ENCODE measurements around the gene DTNB. TPM values are rescaled to one million over a fixed set of nuclear protein-coding genes. Genes with fewer than 3 reads are reported as not detected.
"Not testable (repeated sequence)": the region's sequence is repeated elsewhere in the genome, so short reads cannot be mapped to it uniquely, and the experiment has no call there.

DTNB gene
- total RNA-seq, 1 experiment from 2014 or later: 26.3 TPM

DNA sequence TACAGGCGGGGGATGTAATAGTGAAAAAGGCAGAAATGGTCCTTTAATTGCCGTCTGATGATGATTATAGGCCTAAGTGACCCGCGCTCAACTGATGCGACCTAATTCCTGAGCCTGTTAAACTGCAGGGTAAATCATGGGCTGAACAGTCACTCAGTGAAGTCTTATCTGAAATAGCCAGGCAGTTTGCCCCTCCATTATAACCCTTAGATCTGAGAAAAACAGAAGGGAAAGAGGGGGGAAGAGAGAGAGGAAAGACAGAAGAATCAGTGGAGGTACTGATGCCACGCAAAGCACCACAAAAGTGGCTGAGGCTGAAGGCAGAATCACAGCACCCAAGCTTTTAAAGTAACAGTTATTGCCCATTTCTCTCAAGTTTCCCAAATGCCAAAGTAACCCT, 258.6 kb downstream of the DTNB start:
- Mint-ChIP-seq H3K9me3 (ENCODE audit: unreplicated experiment) (no peaks in the 10 kb centered on the region), H3K4me1 (ENCODE audit: insufficient read depth, unreplicated experiment) (no peaks in the 10 kb centered on the region), H3K4me3 (ENCODE audit: unreplicated experiment) (no peak overlapping the region), H3K27me3 (ENCODE audit: insufficient read depth, unreplicated experiment) (no peaks in the 10 kb centered on the region), H3K27ac (ENCODE audit: low read depth, unreplicated experiment) (no peak overlapping the region), H3K36me3 (ENCODE audit: insufficient read depth, unreplicated experiment) (peaks cover 21% of the 10 kb centered on the region)
- POLR2A ChIA-PET: no interaction called here
- intact Hi-C loops (cut with micrococcal nuclease): no loop called here
- DNase-seq (ENCODE audit: unreplicated experiment): no peak
- BruUV-seq (replicated peaks): no TSS peak
- CTCF ChIA-PET: interaction anchor here (1.2 kb wide), 1 partner anchor 53 kb away, joined by 4 read pairs; no protein-coding TSS in a partner anchor
- TF ChIP-seq CTCF (IDR thresholded peaks at IDR 0.05; ENCODE audit: unreplicated experiment): no peak

DNA sequence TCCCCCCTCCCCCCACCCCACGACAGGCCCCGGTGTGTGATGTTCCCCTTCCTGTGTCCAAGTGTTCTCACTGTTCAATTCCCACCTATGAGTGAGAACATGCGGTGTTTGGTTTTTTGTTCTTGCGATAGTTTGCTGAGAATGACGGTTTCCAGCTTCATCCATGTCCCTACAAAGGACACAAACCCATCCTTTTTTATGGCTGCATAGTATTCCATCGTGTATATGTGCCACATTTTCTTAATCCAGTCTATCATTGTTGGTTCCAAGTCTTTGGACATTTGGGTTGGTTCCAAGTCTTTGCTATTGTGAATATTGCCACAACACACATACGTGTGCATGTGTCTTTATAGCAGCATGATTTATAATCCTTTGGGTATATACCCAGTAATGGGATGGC, 260.0 kb downstream of the DTNB start:
- POLR2A ChIA-PET; H3K27me3 Mint-ChIP-seq (ENCODE audit: insufficient read depth, unreplicated experiment); BruUV-seq (replicated peaks); CTCF ChIA-PET; H3K27ac Mint-ChIP-seq (ENCODE audit: low read depth, unreplicated experiment); H3K9me3 Mint-ChIP-seq (ENCODE audit: unreplicated experiment); DNase-seq (ENCODE audit: unreplicated experiment); intact Hi-C loops (cut with micrococcal nuclease); H3K4me3 Mint-ChIP-seq (ENCODE audit: unreplicated experiment); H3K4me1 Mint-ChIP-seq (ENCODE audit: insufficient read depth, unreplicated experiment): not testable (repeated sequence)
- peaks cover 18% of the 10 kb centered on the region for H3K36me3 Mint-ChIP-seq (ENCODE audit: insufficient read depth, unreplicated experiment)

GRCh38 chr2:25411753-25412152, 261.6 kb downstream of the DTNB start:
- intact Hi-C loops (cut with micrococcal nuclease): no loop called here
- TF ChIP-seq CTCF (IDR thresholded peaks at IDR 0.05; ENCODE audit: unreplicated experiment): no peak
- H3K27ac Mint-ChIP-seq (ENCODE audit: low read depth, unreplicated experiment): no peak overlapping the region
- no peaks in the 10 kb centered on the region for H3K27me3 Mint-ChIP-seq (ENCODE audit: insufficient read depth, unreplicated experiment)
- CTCF ChIA-PET: no interaction called here
- no peaks in the 10 kb centered on the region for H3K4me1 Mint-ChIP-seq (ENCODE audit: insufficient read depth, unreplicated experiment)
- H3K4me3 Mint-ChIP-seq (ENCODE audit: unreplicated experiment): no peak overlapping the region
- H3K36me3 Mint-ChIP-seq (ENCODE audit: insufficient read depth, unreplicated experiment): peaks cover 6% of the 10 kb centered on the region
- POLR2A ChIA-PET: no interaction called here
- no peaks in the 10 kb centered on the region for H3K9me3 Mint-ChIP-seq (ENCODE audit: unreplicated experiment)
- BruUV-seq (replicated peaks): no TSS peak
- no peak for DNase-seq (ENCODE audit: unreplicated experiment)

- CTCF ChIA-PET: no interaction called here
Measured at GRCh38 chr2:25411281-25411680, 262.1 kb downstream of the DTNB start.

More at GRCh38 chr2:25411281-25411680, 262.1 kb downstream of the DTNB start:
- Mint-ChIP-seq H3K4me1 (ENCODE audit: insufficient read depth, unreplicated experiment) (no peaks in the 10 kb centered on the region), H3K27me3 (ENCODE audit: insufficient read depth, unreplicated experiment) (no peaks in the 10 kb centered on the region), H3K4me3 (ENCODE audit: unreplicated experiment) (no peak overlapping the region), H3K36me3 (ENCODE audit: insufficient read depth, unreplicated experiment) (peaks cover 6% of the 10 kb centered on the region), H3K9me3 (ENCODE audit: unreplicated experiment) (no peaks in the 10 kb centered on the region), H3K27ac (ENCODE audit: low read depth, unreplicated experiment) (no peak overlapping the region)
- DNase-seq (ENCODE audit: unreplicated experiment): no peak
- intact Hi-C loops (cut with micrococcal nuclease): no loop called here
- TF ChIP-seq CTCF (IDR thresholded peaks at IDR 0.05; ENCODE audit: unreplicated experiment): no peak
- BruUV-seq (replicated peaks): no TSS peak
- POLR2A ChIA-PET: no interaction called here
